ENCODE data around the gene SLC17A2.
A peak's percentile ranks its signal among the peaks of the same experiment; 100 is the strongest.

The SLC17A2 gene

GRCh38 chr6:25898289-25898977 is 32.1 kb downstream of the SLC17A2 start:
- peak; percentile 69 for DNase-seq
- in situ Hi-C loops (cut with HindIII; ENCODE audit: low pct_ligation_motif_present, low pct_unique_long_range_greater_than_20kb, low sequenced_read_pairs), result no loop called here

- in situ Hi-C loops (cut with HindIII; ENCODE audit: low pct_ligation_motif_present, low pct_unique_long_range_greater_than_20kb, low sequenced_read_pairs), result no loop called here
- no peak for DNase-seq
These were observed 34.2 kb downstream of the SLC17A2 start for GRCh38 chr6:25896252-25896651.

GRCh38 chr6:25895771-25896170 is 34.7 kb downstream of the SLC17A2 start:
- in situ Hi-C loops (cut with HindIII; ENCODE audit: low pct_ligation_motif_present, low pct_unique_long_range_greater_than_20kb, low sequenced_read_pairs), result no loop called here
- no peak for DNase-seq

- in situ Hi-C loops (cut with HindIII; ENCODE audit: low pct_ligation_motif_present, low pct_unique_long_range_greater_than_20kb, low sequenced_read_pairs), result no loop called here
- no peak for DNase-seq
These were observed 36.7 kb downstream of the SLC17A2 start for GRCh38 chr6:25893778-25894177.

GRCh38 chr6:25892877-25893276 is 37.6 kb downstream of the SLC17A2 start:
- DNase-seq, result no peak
- in situ Hi-C loops (cut with HindIII; ENCODE audit: low pct_ligation_motif_present, low pct_unique_long_range_greater_than_20kb, low sequenced_read_pairs), result no loop called here

GRCh38 chr6:25889877-25890853 is 40.3 kb downstream of the SLC17A2 start:
- DNase-seq, result peak; percentile 73
- in situ Hi-C loops (cut with HindIII; ENCODE audit: low pct_ligation_motif_present, low pct_unique_long_range_greater_than_20kb, low sequenced_read_pairs), result no loop called here

GRCh38 chr6:25888626-25889025 is 41.9 kb downstream of the SLC17A2 start:
- no peak for DNase-seq
- in situ Hi-C loops (cut with HindIII; ENCODE audit: low pct_ligation_motif_present, low pct_unique_long_range_greater_than_20kb, low sequenced_read_pairs), result no loop called here

GRCh38 chr6:25886066-25886465 is 44.4 kb downstream of the SLC17A2 start:
- in situ Hi-C loops (cut with HindIII; ENCODE audit: low pct_ligation_motif_present, low pct_unique_long_range_greater_than_20kb, low sequenced_read_pairs), result no loop called here
- DNase-seq, result no peak

- DNase-seq, result peak; percentile 98
- in situ Hi-C loops (cut with HindIII; ENCODE audit: low pct_ligation_motif_present, low pct_unique_long_range_greater_than_20kb, low sequenced_read_pairs), result no loop called here
These were observed 46.5 kb downstream of the SLC17A2 start for GRCh38 chr6:25883991-25884390.

GRCh38 chr6:25883536-25883935 is 47.0 kb downstream of the SLC17A2 start:
- peak; percentile 81 for DNase-seq
- in situ Hi-C loops (cut with HindIII; ENCODE audit: low pct_ligation_motif_present, low pct_unique_long_range_greater_than_20kb, low sequenced_read_pairs), result no loop called here

GRCh38 chr6:25882051-25882496 is 48.4 kb downstream of the SLC17A2 start:
- DNase-seq, result no peak
- in situ Hi-C loops (cut with HindIII; ENCODE audit: low pct_ligation_motif_present, low pct_unique_long_range_greater_than_20kb, low sequenced_read_pairs), result no loop called here

GRCh38 chr6:25880601-25881000 is 49.9 kb downstream of the SLC17A2 start:
- no peak for DNase-seq
- in situ Hi-C loops (cut with HindIII; ENCODE audit: low pct_ligation_motif_present, low pct_unique_long_range_greater_than_20kb, low sequenced_read_pairs), result no loop called here

GRCh38 chr6:25878721-25879322 is 51.7 kb downstream of the SLC17A2 start:
- in situ Hi-C loops (cut with HindIII; ENCODE audit: low pct_ligation_motif_present, low pct_unique_long_range_greater_than_20kb, low sequenced_read_pairs), result no loop called here
- no peak for DNase-seq

- in situ Hi-C loops (cut with HindIII; ENCODE audit: low pct_ligation_motif_present, low pct_unique_long_range_greater_than_20kb, low sequenced_read_pairs), result no loop called here
These were observed 54.4 kb downstream of the SLC17A2 start for GRCh38 chr6:25875926-25876602.

GRCh38 chr6:25875563-25875905 is 55.0 kb downstream of the SLC17A2 start:
- peak; percentile 85 for DNase-seq
- in situ Hi-C loops (cut with HindIII; ENCODE audit: low pct_ligation_motif_present, low pct_unique_long_range_greater_than_20kb, low sequenced_read_pairs), result no loop called here

More at GRCh38 chr6:25875926-25876602, 54.4 kb downstream of the SLC17A2 start:
- peak; percentile 33 for DNase-seq

GRCh38 chr6:25874822-25875562 is 55.5 kb downstream of the SLC17A2 start:
- in situ Hi-C loops (cut with HindIII; ENCODE audit: low pct_ligation_motif_present, low pct_unique_long_range_greater_than_20kb, low sequenced_read_pairs), result no loop called here
- peak; percentile 58 for DNase-seq

GRCh38 chr6:25874118-25874517 is 56.4 kb downstream of the SLC17A2 start, which contains the start of gene SLC17A3:
Gene SLC17A3, minus strand, starts transcription at chr6:25874243. Its CDS starts 5,856 bp downstream, at chr6:25868387.
- peak; percentile 85 for DNase-seq
- in situ Hi-C loops (cut with HindIII; ENCODE audit: low pct_ligation_motif_present, low pct_unique_long_range_greater_than_20kb, low sequenced_read_pairs), result no loop called here

- in situ Hi-C loops (cut with HindIII; ENCODE audit: low pct_ligation_motif_present, low pct_unique_long_range_greater_than_20kb, low sequenced_read_pairs), result no loop called here
- DNase-seq, result no peak
These were observed 57.7 kb downstream of the SLC17A2 start for GRCh38 chr6:25872814-25873213.
